DND-41 (cell line): ENCODE measurements around the gene NKD2.

Source experiments
- ATAC-seq: fragments of 200-7000 bp; cut with Tn5 transposase; 3 replicates; pipeline ENCODE4 v1.9.1; 2021; ENCODE audit warnings: low read depth; ENCODE audit not compliant: insufficient read depth
- DNase-seq: peaks from one replicate; pipeline ENCODE4 v3.0.0-alpha.2; 2020
- H2AFZ ChIP-seq: 2 replicates; pipeline ENCODE4 v1.6.0; 2012; ENCODE audit warnings: low read depth, low read length
- H3K27ac ChIP-seq: 2 replicates; pipeline ENCODE4 v1.5.1; 2012; ENCODE audit warnings: low read length, inconsistent platforms
- H3K27me3 ChIP-seq: fragments of 200-600 bp; sonication (generic); 2 replicates; pipeline ENCODE4 v1.6.0; 2012; ENCODE audit warnings: low read length, mild to moderate bottlenecking, inconsistent platforms; ENCODE audit not compliant: insufficient read depth, poor library complexity
- H3K36me3 ChIP-seq: 2 replicates; pipeline ENCODE4 v1.5.1; 2012; ENCODE audit warnings: low read length, inconsistent platforms; ENCODE audit not compliant: insufficient read depth
- H3K4me1 ChIP-seq: 2 replicates; pipeline ENCODE4 v1.5.1; 2012; ENCODE audit warnings: mild to moderate bottlenecking, low read length; ENCODE audit not compliant: insufficient read depth
- H3K4me2 ChIP-seq: 2 replicates; pipeline ENCODE4 v1.6.0; 2012; ENCODE audit warnings: mild to moderate bottlenecking, moderate library complexity, low read length, inconsistent platforms; ENCODE audit not compliant: insufficient read depth
- H3K4me3 ChIP-seq, 2 experiments: fragments of 200-600 bp in 1 of 2; shearing (Covaris generic) in 1 of 2; 2 replicates each; pipeline ENCODE4 v1.5.1; 2012 to 2016; ENCODE audit warnings: inconsistent platforms in 2 of 2, low read length in 2 of 2, mild to moderate bottlenecking in 2 of 2, low read depth in 1 of 2, moderate library complexity in 1 of 2
- H3K79me2 ChIP-seq: 2 replicates; pipeline ENCODE4 v1.6.0; 2012; ENCODE audit warnings: low read length, inconsistent platforms; ENCODE audit not compliant: insufficient read depth
- H3K9ac ChIP-seq: 2 replicates; pipeline ENCODE4 v1.6.0; 2012; ENCODE audit warnings: low read depth, mild to moderate bottlenecking, inconsistent platforms, low read length, moderate library complexity
- H3K9me3 ChIP-seq: 2 replicates; pipeline ENCODE4 v1.5.1; 2012; ENCODE audit warnings: low read length, moderate library complexity, mild to moderate bottlenecking, inconsistent platforms; ENCODE audit not compliant: insufficient read depth, severe bottlenecking
- H4K20me1 ChIP-seq: 2 replicates; pipeline ENCODE4 v1.6.0; 2012; ENCODE audit warnings: low read length; ENCODE audit not compliant: insufficient read depth
- CTCF ChIP-seq: IDR thresholded peaks from 2 replicates; pipeline ENCODE4 v1.5.1; 2012; ENCODE audit warnings: borderline replicate concordance, low read length, moderate library complexity, mild to moderate bottlenecking; ENCODE audit not compliant: poor library complexity, severe bottlenecking; ENCODE audit errors: extremely low read depth
- EZH2 ChIP-seq: IDR thresholded peaks from 3 replicates; pipeline ENCODE4 v1.6.1; 2012; ENCODE audit warnings: borderline replicate concordance, low read depth, mild to moderate bottlenecking, moderate library complexity, low read length, inconsistent platforms; ENCODE audit not compliant: severe bottlenecking

NKD2 gene

GRCh38 chr5:1009359-1010180 lies 968 bp downstream of the NKD2 start:
- Histone ChIP-seq H3K79me2 (peaks cover 38% of the 10 kb centered on the region), H3K9me3 (no peaks in the 10 kb centered on the region), H3K36me3 (peaks cover 41% of the 10 kb centered on the region), H3K9ac (peak overlapping the region; percentile 62), H2AFZ (peak overlapping the region; percentile 57), H3K4me1 (peaks cover 40% of the 10 kb centered on the region), H3K4me2 (peak overlapping the region; percentile 90), H3K27me3 (peaks cover 22% of the 10 kb centered on the region), H3K4me3 (peak overlapping the region; percentile 34 to 70; a peak in 3 of 4 replicates), H4K20me1 (peaks cover 52% of the 10 kb centered on the region), H3K27ac (peak overlapping the region; percentile 2; the same call in 1 of the 2 replicates)
- TF ChIP-seq CTCF: no peak
- peak; percentile 53 for TF ChIP-seq EZH2
- no peak for ATAC-seq
- DNase-seq: no peak

- H3K27me3 ChIP-seq: peaks cover 17% of the 10 kb centered on the region
- no peak overlapping the region for H2AFZ ChIP-seq
- H3K9me3 ChIP-seq: no peaks in the 10 kb centered on the region
- no peak for TF ChIP-seq EZH2
- TF ChIP-seq CTCF: peak; percentile 45
- peaks cover 34% of the 10 kb centered on the region for H3K4me1 ChIP-seq
- peak overlapping the region; percentile 90 for H3K4me2 ChIP-seq
- peaks cover 38% of the 10 kb centered on the region for H3K79me2 ChIP-seq
- peaks cover 58% of the 10 kb centered on the region for H4K20me1 ChIP-seq
- peak overlapping the region; percentile 16; the same call in 1 of the 2 replicates for H3K27ac ChIP-seq
- DNase-seq (no peak), ATAC-seq (no peak)
- H3K36me3 ChIP-seq: peaks cover 47% of the 10 kb centered on the region
- H3K4me3 ChIP-seq: peak overlapping the region in 1 of 2 experiments; percentile 70; a peak in 2 of 4 replicates
- H3K9ac ChIP-seq: peak overlapping the region; percentile 62
Observed at GRCh38 chr5:1010181-1010510, 1.5 kb downstream of the NKD2 start.

- no peak for ATAC-seq
- Histone ChIP-seq H3K4me2 (peak overlapping the region; percentile 90), H3K4me3 (peak overlapping the region in 1 of 2 experiments; percentile 70; a peak in 2 of 4 replicates), H3K79me2 (peaks cover 38% of the 10 kb centered on the region), H3K9me3 (no peaks in the 10 kb centered on the region), H4K20me1 (peaks cover 63% of the 10 kb centered on the region), H3K27me3 (peaks cover 12% of the 10 kb centered on the region), H3K9ac (no peak overlapping the region), H3K4me1 (peaks cover 32% of the 10 kb centered on the region), H3K27ac (peak overlapping the region; percentile 16; the same call in 1 of the 2 replicates), H3K36me3 (peaks cover 52% of the 10 kb centered on the region), H2AFZ (no peak overlapping the region)
- TF ChIP-seq CTCF (no peak), EZH2 (no peak)
- no peak for DNase-seq
Observed at GRCh38 chr5:1010641-1011046, 2.0 kb downstream of the NKD2 start.
